ENCODE results near the gene SPC24.

SPC24 gene

GRCh38 chr19:11172576-11172975 is 17.0 kb upstream of the SPC24 start:
- no peak for DNase-seq (ENCODE audit: low spot score)
- in situ Hi-C loops (cut with MboI; ENCODE audit: low pct_unique_long_range_greater_than_20kb, low sequenced_read_pairs, unreplicated experiment), result no loop called here
- no peak for TF ChIP-seq CTCF (IDR thresholded peaks at IDR 0.05; ENCODE audit: extremely low read depth, insufficient read depth, missing control alignments)

GRCh38 chr19:11171144-11171543 is 15.6 kb upstream of the SPC24 start:
- TF ChIP-seq CTCF (IDR thresholded peaks at IDR 0.05; ENCODE audit: extremely low read depth, insufficient read depth, missing control alignments), result no peak
- DNase-seq (ENCODE audit: low spot score), result no peak
- in situ Hi-C loops (cut with MboI; ENCODE audit: low pct_unique_long_range_greater_than_20kb, low sequenced_read_pairs, unreplicated experiment), result no loop called here

- DNase-seq (ENCODE audit: low spot score), result no peak
- in situ Hi-C loops (cut with MboI; ENCODE audit: low pct_unique_long_range_greater_than_20kb, low sequenced_read_pairs, unreplicated experiment), result no loop called here
- no peak for TF ChIP-seq CTCF (IDR thresholded peaks at IDR 0.05; ENCODE audit: extremely low read depth, insufficient read depth, missing control alignments)
Observed at GRCh38 chr19:11169896-11170678, 14.5 kb upstream of the SPC24 start.

- DNase-seq (ENCODE audit: low spot score), result no peak
- no peak for TF ChIP-seq CTCF (IDR thresholded peaks at IDR 0.05; ENCODE audit: extremely low read depth, insufficient read depth, missing control alignments)
- in situ Hi-C loops (cut with MboI; ENCODE audit: low pct_unique_long_range_greater_than_20kb, low sequenced_read_pairs, unreplicated experiment), result no loop called here
Observed at GRCh38 chr19:11168568-11168967, 13.0 kb upstream of the SPC24 start.

- in situ Hi-C loops (cut with MboI; ENCODE audit: low pct_unique_long_range_greater_than_20kb, low sequenced_read_pairs, unreplicated experiment), result no loop called here
- DNase-seq (ENCODE audit: low spot score), result no peak
Observed at GRCh38 chr19:11166281-11167142, 10.9 kb upstream of the SPC24 start.

More at GRCh38 chr19:11166281-11167142, 10.9 kb upstream of the SPC24 start:
- TF ChIP-seq CTCF (IDR thresholded peaks at IDR 0.05; ENCODE audit: extremely low read depth, insufficient read depth, missing control alignments), result no peak
